GM10248 (cell line): ENCODE data around the gene LRRC75A.

Source experiments
- CTCF ChIA-PET: fragments of 300-600 bp; sonication (Branson Sonifier 250); formaldehyde crosslinking; extraction: SDS; loops from one replicate; lab custom pipeline; 2021; ENCODE audit warnings: antibody characterized with exemption; lab: Yijun Ruan, JAX
- POLR2A ChIA-PET: fragments of 350-650 bp; sonication (Branson Sonifier 250); formaldehyde crosslinking; extraction: SDS; loops from one replicate; lab custom pipeline; 2020; ENCODE audit warnings: antibody characterized with exemption; lab: Yijun Ruan, JAX
- DNase-seq: peaks from one replicate; pipeline ENCODE4 v3.0.0; 2012; ENCODE audit errors: extremely low spot score
- CTCF ChIP-seq: IDR thresholded peaks from 2 replicates; pipeline ENCODE4 v1.5.1; 2012; ENCODE audit warnings: mild to moderate bottlenecking, low read depth; ENCODE audit errors: extremely low read depth, missing control alignments, control extremely low read depth

The LRRC75A gene

GRCh38 chr17:16465052-16465312 lies 27.0 kb downstream of the LRRC75A start:
- POLR2A ChIA-PET = interaction anchor here (0.5 kb wide), 1 partner anchor 109 kb away, joined by 3 read pairs; no protein-coding TSS in a partner anchor
- no peak for TF ChIP-seq CTCF
- no peak for DNase-seq
- CTCF ChIA-PET = interaction anchor here (0.8 to 2.5 kb wide), 5 partner anchors 10 to 101 kb away, joined by 4 to 11 read pairs (median 5); no protein-coding TSS in a partner anchor

- DNase-seq = no peak
Measured at GRCh38 chr17:16464303-16465051, 27.5 kb downstream of the LRRC75A start.

DNA sequence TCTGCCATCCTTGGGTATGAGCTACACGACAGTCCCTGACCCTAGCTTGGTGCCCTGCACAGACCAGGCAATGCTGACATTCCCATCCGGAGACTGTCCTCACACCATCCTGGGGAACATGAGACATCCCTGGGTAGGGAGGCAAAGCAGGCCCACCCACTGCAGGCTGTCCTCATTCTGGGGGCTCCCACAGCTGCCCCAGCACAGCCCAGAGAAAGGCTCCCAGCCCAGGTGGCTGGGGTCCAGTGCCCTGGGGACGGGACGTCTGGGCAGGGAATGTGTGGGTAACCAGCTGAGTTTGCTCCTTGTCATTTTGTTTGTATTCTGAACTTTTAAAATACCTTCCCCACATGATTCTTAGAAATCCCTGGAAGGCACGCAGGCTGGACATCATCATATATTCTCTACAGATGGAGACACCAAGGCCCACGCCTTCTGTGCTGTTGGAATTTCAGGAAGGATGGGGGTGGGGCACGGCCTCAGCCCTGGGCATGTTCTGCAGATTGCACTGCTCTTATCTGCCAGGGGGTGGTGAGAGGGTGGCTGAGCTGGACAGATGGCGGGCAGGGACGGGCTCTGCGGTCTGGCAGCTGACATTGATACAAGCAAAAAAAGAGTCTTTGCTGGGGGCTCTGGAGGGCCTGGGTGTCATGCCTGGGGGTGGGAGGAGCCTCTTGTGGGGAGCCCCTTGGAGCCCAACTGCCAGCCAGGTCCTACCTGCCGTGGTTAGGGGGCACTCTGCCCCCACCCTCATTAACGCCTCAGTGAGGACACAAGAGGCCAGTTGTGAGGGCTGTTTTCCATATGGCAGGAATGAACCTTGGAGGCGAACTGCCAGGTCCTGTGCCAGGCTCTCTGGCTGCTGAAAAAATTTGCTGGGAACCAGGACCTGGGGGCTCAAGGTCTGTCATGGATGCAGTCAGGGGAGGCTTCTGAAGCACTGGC lies 28.4 kb downstream of the LRRC75A start:
- DNase-seq = no peak
- POLR2A ChIA-PET = no interaction called here
- CTCF ChIA-PET = interaction anchor here (0.8 to 2.5 kb wide), 8 partner anchors 10 to 100 kb away, joined by 3 to 11 read pairs (median 4); no protein-coding TSS in a partner anchor
- no peak for TF ChIP-seq CTCF

More at GRCh38 chr17:16464303-16465051, 27.5 kb downstream of the LRRC75A start:
- POLR2A ChIA-PET = interaction anchor here (0.5 kb wide), 1 partner anchor 108 kb away, joined by 3 read pairs; no protein-coding TSS in a partner anchor
- TF ChIP-seq CTCF = no peak
- CTCF ChIA-PET = interaction anchor here (0.8 to 2.5 kb wide), 7 partner anchors 10 to 101 kb away, joined by 4 to 11 read pairs (median 4); no protein-coding TSS in a partner anchor

GRCh38 chr17:16462070-16462864 lies 29.7 kb downstream of the LRRC75A start:
- POLR2A ChIA-PET = interaction anchor here (1.4 kb wide), 1 partner anchor 24 kb away, joined by 4 read pairs; no protein-coding TSS in a partner anchor
- no peak for DNase-seq
- TF ChIP-seq CTCF = no peak
- CTCF ChIA-PET = interaction anchor here (0.7 to 1.4 kb wide), 3 partner anchors 9 to 11 kb away, joined by 3 to 12 read pairs (median 3); no protein-coding TSS in a partner anchor

DNA sequence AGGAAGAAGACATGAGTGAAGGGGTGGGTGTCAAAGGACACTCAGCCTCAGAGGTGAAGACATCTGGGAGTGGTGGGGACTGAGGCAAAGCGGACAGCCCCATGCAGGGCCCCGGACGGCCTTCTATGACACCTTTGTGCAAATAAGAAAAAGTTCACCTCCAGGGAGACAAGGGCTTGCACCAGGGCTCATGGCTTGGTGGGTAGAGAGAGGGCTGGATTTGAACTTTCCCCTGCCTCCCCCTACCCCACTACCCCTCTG lies 30.5 kb downstream of the LRRC75A start:
- POLR2A ChIA-PET = interaction anchor here (1.4 kb wide), 1 partner anchor 23 kb away, joined by 4 read pairs; no protein-coding TSS in a partner anchor
- TF ChIP-seq CTCF = no peak
- no peak for DNase-seq
- CTCF ChIA-PET = interaction anchor here (1.1 to 1.4 kb wide), 2 partner anchors 8 to 10 kb away, joined by 3 to 12 read pairs; no protein-coding TSS in a partner anchor
